B cell (primary cell): Measurements from ENCODE around the gene TANC1. TPM values are rescaled to one million over a fixed set of nuclear protein-coding genes. Genes with fewer than 3 reads are reported as not detected.

Experiments used
- ATAC-seq: fragments of 200-7000 bp; cut with Tn5 transposase; one replicate; pipeline ENCODE4 v1.10.0; 2021; ENCODE audit warnings: low read depth, mild to moderate bottlenecking, moderate number of reproducible peaks, moderate library complexity
- CTCF ChIA-PET: fragments of 350-600 bp; sonication (Branson Sonifier 250); formaldehyde crosslinking; loops from one replicate; lab custom pipeline; 2021; ENCODE audit warnings: antibody characterized with exemption, inconsistent platforms; lab: Charles Lee
- POLR2A ChIA-PET: fragments of 350-600 bp; sonication (Branson Sonifier 250); formaldehyde crosslinking; loops from one replicate; lab custom pipeline; 2021; ENCODE audit warnings: antibody characterized with exemption; lab: Charles Lee
- DNase-seq: peaks from one replicate; pipeline ENCODE4 v3.0.0; 2013
- H2AFZ ChIP-seq: 2 replicates; pipeline ENCODE4 v1.6.1; 2012; ENCODE audit warnings: mild to moderate bottlenecking, low read depth, low read length; ENCODE audit not compliant: insufficient read depth, poor library complexity, severe bottlenecking
- H3K27ac ChIP-seq, 2 donors: 1 replicate in 1 of 2; 2 replicates in 1 of 2; pipeline ENCODE4 v1.5.1; 2012 to 2013; ENCODE audit warnings: low read length in 2 of 2, mild to moderate bottlenecking in 2 of 2, moderate library complexity in 1 of 2
- H3K27me3 ChIP-seq, 4 experiments: fragments of 200-600 bp in 1 of 4; sonication (generic) in 1 of 4; replicated peaks in 1 of 4; 1 replicate in 2 of 4; 2 replicates in 2 of 4; pipeline versions ENCODE4 v1.6.1 to v1.7.0; 2013 to 2016; ENCODE audit warnings: low read length in 3 of 4, mild to moderate bottlenecking in 2 of 4, mixed read lengths in 1 of 4, moderate library complexity in 1 of 4; ENCODE audit not compliant: insufficient read depth in 4 of 4, control insufficient read depth in 3 of 4; ENCODE audit errors: control extremely low read depth in 1 of 4
- H3K36me3 ChIP-seq, 2 experiments: replicated peaks in 1 of 2; 1 replicate in 1 of 2; 2 replicates in 1 of 2; pipeline versions ENCODE4 v1.6.1 to v1.7.1; 2013; ENCODE audit warnings: low read length in 1 of 2; ENCODE audit not compliant: insufficient read depth in 2 of 2, control insufficient read depth in 1 of 2; ENCODE audit errors: control extremely low read depth in 1 of 2, extremely low read depth in 1 of 2
- H3K4me1 ChIP-seq, 2 donors: fragments of 200-600 bp in 1 of 2; sonication (generic) in 1 of 2; 1 replicate in 1 of 2; 2 replicates in 1 of 2; pipeline versions ENCODE4 v1.5.1 to v1.6.1; 2013 to 2017; ENCODE audit warnings: low read length in 2 of 2; ENCODE audit not compliant: control insufficient read depth in 2 of 2, insufficient read depth in 2 of 2
- H3K4me2 ChIP-seq: replicated peaks from 2 replicates; pipeline ENCODE3; 2012; ENCODE audit warnings: mild to moderate bottlenecking, low read depth, low read length; ENCODE audit not compliant: poor library complexity, severe bottlenecking
- H3K4me3 ChIP-seq, 5 experiments: fragments of 200-600 bp in 1 of 5; sonication (generic) in 1 of 5; 1 replicate in 3 of 5; 2 replicates in 2 of 5; pipeline versions ENCODE4 v1.5.1 to v1.7.0; 2011 to 2016; ENCODE audit warnings: low read length in 4 of 5, mild to moderate bottlenecking in 4 of 5, low read depth in 2 of 5, control low read depth in 1 of 5, moderate library complexity in 1 of 5; ENCODE audit not compliant: insufficient read depth in 1 of 5; ENCODE audit errors: control extremely low read depth in 1 of 5, extremely low read depth in 1 of 5
- H3K79me2 ChIP-seq: fragments of 200-600 bp; sonication (generic); one replicate; pipeline ENCODE4 v1.6.0; 2016; ENCODE audit warnings: low read length; ENCODE audit not compliant: control insufficient read depth, insufficient read depth
- H3K9ac ChIP-seq: fragments of 200-600 bp; sonication (generic); 2 replicates; pipeline ENCODE4 v1.6.1; 2017; ENCODE audit warnings: mild to moderate bottlenecking, low read length, moderate library complexity
- H3K9me3 ChIP-seq, 3 donors: one replicate each; pipeline versions ENCODE4 v1.6.1 to v1.7.1; 2013; ENCODE audit warnings: low read length in 2 of 3; ENCODE audit not compliant: control insufficient read depth in 2 of 3, insufficient read depth in 1 of 3; ENCODE audit errors: control extremely low read depth in 1 of 3
- H4K20me1 ChIP-seq: 2 replicates; pipeline ENCODE4 v1.6.0; 2012; ENCODE audit warnings: mild to moderate bottlenecking, low read length; ENCODE audit not compliant: insufficient read depth, control insufficient read depth, poor library complexity, severe bottlenecking
- H3K27ac Mint-ChIP-seq: one replicate; pipeline ENCODE4 v1.8.0; 2021; ENCODE audit warnings: mixed read lengths
- H3K27me3 Mint-ChIP-seq: one replicate; pipeline ENCODE4 v1.8.0; 2021; ENCODE audit warnings: mixed read lengths
- H3K4me1 Mint-ChIP-seq: one replicate; pipeline ENCODE4 v1.8.0; 2021; ENCODE audit warnings: mixed read lengths
- H3K4me3 Mint-ChIP-seq: one replicate; pipeline ENCODE4 v1.8.0; 2021; ENCODE audit warnings: mixed read lengths
- H3K9me3 Mint-ChIP-seq: one replicate; pipeline ENCODE4 v1.8.0; 2022; ENCODE audit warnings: mixed read lengths; ENCODE audit not compliant: insufficient read depth
- EZH2 ChIP-seq: IDR thresholded peaks from 2 replicates; pipeline ENCODE4 v1.6.1; 2012; ENCODE audit warnings: borderline replicate concordance, low read depth, mild to moderate bottlenecking, moderate library complexity, low read length; ENCODE audit not compliant: insufficient read depth, poor library complexity, severe bottlenecking
- WGBS: methylation state at CpG from one replicate; pipeline ENCODE4 v1.1.5; 2013; ENCODE audit warnings: missing lambda C conversion rate; ENCODE audit not compliant: insufficient coverage; 5-methylcytosine and 5-hydroxymethylcytosine counted together
- intact Hi-C: fragments of 100-400 bp; cut with micrococcal nuclease; formaldehyde crosslinking; loops from one replicate; pipeline ENCODE4 v1.10.0; 2022
- polyA plus RNA-seq: library from polyadenylated mRNA; depleted of rRNA; stranded (reverse); fragments of >200 nt; gene quantifications from 2 replicates; pipeline ENCODE4 v1.2.3, GENCODE V29; 2012
- total RNA-seq, 2 donors: library from RNA; stranded (reverse); fragments of 120-200 nt in 1 of 2; gene quantifications; 1 replicate in 1 of 2; 2 replicates in 1 of 2; pipeline versions ENCODE4 v1.2.3 to v1.2.4, GENCODE V29; 2013 to 2022
- TF ChIP-seq, protein P1 (sequence below): fragments of 200-600 bp; IDR thresholded peaks from one replicate; pipeline ENCODE4 v1.8.0; 2022; ENCODE audit warnings: antibody characterized with exemption, mild to moderate bottlenecking

The TANC1 gene
- total and polyA plus RNA-seq, 2 donors (not counting 1 experiment from before 2014, with no cell fraction given) = 0.13 TPM; not detected in 1

DNA sequence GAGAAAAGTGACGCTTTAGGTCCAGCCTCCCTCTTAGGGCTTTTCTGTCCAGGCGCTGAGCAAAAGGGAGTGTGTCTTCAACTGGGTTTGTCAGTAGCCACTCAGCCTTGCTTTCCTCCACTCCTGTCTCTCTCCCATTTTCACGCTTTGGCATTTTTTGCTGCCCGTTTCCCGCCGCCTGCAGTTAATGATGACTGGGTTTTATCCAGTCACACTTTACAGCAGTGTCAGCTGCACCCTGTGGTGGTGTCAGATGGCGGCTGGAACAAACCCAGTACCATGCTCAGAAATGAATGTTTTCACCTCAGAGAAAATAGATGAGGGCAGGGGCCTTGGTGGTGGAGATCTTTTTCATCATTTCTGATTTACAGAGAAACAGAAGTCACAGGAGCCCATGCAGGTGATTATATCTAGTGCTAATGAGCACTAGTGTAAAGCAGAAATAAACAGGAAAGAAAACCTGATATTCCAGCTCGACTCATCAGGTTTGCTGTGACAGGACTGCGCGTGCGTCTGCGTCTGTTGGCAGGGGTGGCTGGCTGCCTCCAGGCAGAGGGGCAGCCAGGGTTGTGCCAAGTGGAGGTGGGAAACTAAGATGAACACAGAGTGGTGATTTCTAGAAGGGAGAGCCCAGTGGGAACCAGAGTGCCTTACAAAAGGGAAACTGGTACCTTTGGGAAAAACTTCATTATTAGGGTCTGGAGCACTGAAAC lies 139.9 kb downstream of the TANC1 start:
- H2AFZ ChIP-seq = no peak overlapping the region
- Mint-ChIP-seq H3K27me3 (peaks cover 5% of the 10 kb centered on the region), H3K4me3 (no peak overlapping the region), H3K9me3 (no peaks in the 10 kb centered on the region), H3K4me1 (peaks cover 3% of the 10 kb centered on the region), H3K27ac (no peak overlapping the region)
- H3K36me3 ChIP-seq = no peaks in the 10 kb centered on the region
- ATAC-seq (no peak), DNase-seq (no peak)
- H3K9ac ChIP-seq = no peak overlapping the region
- no peak overlapping the region for H3K4me3 ChIP-seq
- H3K9me3 ChIP-seq = no peaks in the 10 kb centered on the region
- no peaks in the 10 kb centered on the region for H3K79me2 ChIP-seq
- no peaks in the 10 kb centered on the region for H3K27me3 ChIP-seq
- TF ChIP-seq EZH2 = no peak
- TF ChIP-seq, protein P1, sequence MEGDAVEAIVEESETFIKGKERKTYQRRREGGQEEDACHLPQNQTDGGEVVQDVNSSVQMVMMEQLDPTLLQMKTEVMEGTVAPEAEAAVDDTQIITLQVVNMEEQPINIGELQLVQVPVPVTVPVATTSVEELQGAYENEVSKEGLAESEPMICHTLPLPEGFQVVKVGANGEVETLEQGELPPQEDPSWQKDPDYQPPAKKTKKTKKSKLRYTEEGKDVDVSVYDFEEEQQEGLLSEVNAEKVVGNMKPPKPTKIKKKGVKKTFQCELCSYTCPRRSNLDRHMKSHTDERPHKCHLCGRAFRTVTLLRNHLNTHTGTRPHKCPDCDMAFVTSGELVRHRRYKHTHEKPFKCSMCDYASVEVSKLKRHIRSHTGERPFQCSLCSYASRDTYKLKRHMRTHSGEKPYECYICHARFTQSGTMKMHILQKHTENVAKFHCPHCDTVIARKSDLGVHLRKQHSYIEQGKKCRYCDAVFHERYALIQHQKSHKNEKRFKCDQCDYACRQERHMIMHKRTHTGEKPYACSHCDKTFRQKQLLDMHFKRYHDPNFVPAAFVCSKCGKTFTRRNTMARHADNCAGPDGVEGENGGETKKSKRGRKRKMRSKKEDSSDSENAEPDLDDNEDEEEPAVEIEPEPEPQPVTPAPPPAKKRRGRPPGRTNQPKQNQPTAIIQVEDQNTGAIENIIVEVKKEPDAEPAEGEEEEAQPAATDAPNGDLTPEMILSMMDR = no peak
- no peaks in the 10 kb centered on the region for H4K20me1 ChIP-seq
- ChIA-PET POLR2A (no interaction called here), CTCF (no interaction called here)
- H3K4me1 ChIP-seq = no peaks in the 10 kb centered on the region
- intact Hi-C loops = no loop called here
- no peak overlapping the region for H3K4me2 ChIP-seq
- no peak overlapping the region for H3K27ac ChIP-seq
- WGBS = 95% methylated on average over 8 of the region's 12 CpGs

DNA sequence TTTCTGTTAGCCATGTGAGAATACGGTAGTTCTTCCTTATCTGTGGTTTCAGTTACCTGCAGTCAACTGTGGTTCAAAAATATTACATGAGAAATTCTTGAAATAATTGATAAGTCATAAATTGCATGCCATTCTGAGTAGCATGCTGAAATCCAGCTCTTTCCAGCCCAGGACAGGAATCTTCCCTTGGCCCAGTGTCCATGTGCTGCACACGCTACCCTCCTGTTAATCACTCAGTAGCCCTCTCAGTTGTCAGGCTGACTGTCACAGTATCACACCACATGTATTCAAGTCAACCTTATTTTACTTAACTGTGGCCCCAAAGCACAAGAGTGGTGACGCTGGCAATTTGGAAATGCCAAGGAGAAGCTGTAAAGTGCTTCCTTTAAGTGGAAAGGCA lies 141.1 kb downstream of the TANC1 start:
- H3K4me3 ChIP-seq = no peak overlapping the region
- no peaks in the 10 kb centered on the region for H3K36me3 ChIP-seq
- Mint-ChIP-seq H3K9me3 (no peaks in the 10 kb centered on the region), H3K27me3 (peaks cover 5% of the 10 kb centered on the region), H3K4me3 (no peak overlapping the region), H3K27ac (no peak overlapping the region), H3K4me1 (peaks cover 3% of the 10 kb centered on the region)
- TF ChIP-seq EZH2 = no peak
- TF ChIP-seq, protein P1 = no peak
- DNase-seq = no peak
- ChIA-PET CTCF (interaction anchor here (1.0 kb wide), 1 partner anchor 9 kb away, joined by 4 read pairs; no protein-coding TSS in a partner anchor), POLR2A (no interaction called here)
- H3K9me3 ChIP-seq = no peaks in the 10 kb centered on the region
- no peaks in the 10 kb centered on the region for H3K27me3 ChIP-seq
- no peaks in the 10 kb centered on the region for H3K4me1 ChIP-seq
- H4K20me1 ChIP-seq = no peaks in the 10 kb centered on the region
- WGBS = 90% methylated on average over 1 of the region's 3 CpGs
- no peak for ATAC-seq
- H3K4me2 ChIP-seq = no peak overlapping the region
- H2AFZ ChIP-seq = no peak overlapping the region
- no peaks in the 10 kb centered on the region for H3K79me2 ChIP-seq
- intact Hi-C loops = no loop called here
- no peak overlapping the region for H3K27ac ChIP-seq
- no peak overlapping the region for H3K9ac ChIP-seq
